Islet of Langerhans (tissue), 1 donor: ENCODE data around the gene ABHD17A.
"Not testable (repeated sequence)": the region's sequence is repeated elsewhere in the genome, so short reads cannot be mapped to it uniquely, and the experiment has no call there.

Source experiments
- FAIRE-seq: peaks from one replicate; lab custom pipeline; 2011; peaks lifted over from hg19 to GRCh38; lab: Jason Lieb, UNC

ABHD17A gene

GRCh38 chr19:1909761-1910080 lies 24.4 kb upstream of the ABHD17A start:
- FAIRE-seq, result no peak

GRCh38 chr19:1908364-1908678 lies 23.0 kb upstream of the ABHD17A start:
- no peak for FAIRE-seq

GRCh38 chr19:1907563-1908363 lies 22.5 kb upstream of the ABHD17A start:
- no peak for FAIRE-seq

GRCh38 chr19:1906985-1907562 lies 21.8 kb upstream of the ABHD17A start:
- no peak for FAIRE-seq

- FAIRE-seq, result no peak
These were observed 20.6 kb upstream of the ABHD17A start for GRCh38 chr19:1905863-1906375.

GRCh38 chr19:1905110-1905862 lies 20.0 kb upstream of the ABHD17A start, which contains the start of the genes ADAT3 and SCAMP4:
ADAT3 (plus strand) TSS chr19:1905399; CDS start chr19:1912048, 6,649 bp downstream.
SCAMP4 (plus strand) TSS chr19:1905399; CDS start chr19:1915020, 9,621 bp downstream.
- FAIRE-seq, result no peak

GRCh38 chr19:1904860-1905109 lies 19.5 kb upstream of the ABHD17A start:
- FAIRE-seq, result no peak

GRCh38 chr19:1902923-1903322 lies 17.6 kb upstream of the ABHD17A start:
- FAIRE-seq, result no peak

- no peak for FAIRE-seq
These were observed 16.7 kb upstream of the ABHD17A start for GRCh38 chr19:1901940-1902404.

GRCh38 chr19:1896508-1896907 lies 11.2 kb upstream of the ABHD17A start:
- FAIRE-seq, result no peak

- no peak for FAIRE-seq
These were observed 8.5 kb upstream of the ABHD17A start for GRCh38 chr19:1893791-1894190.

GRCh38 chr19:1889907-1890306 lies 4.6 kb upstream of the ABHD17A start:
- FAIRE-seq, result no peak

GRCh38 chr19:1888385-1888784 lies 3.1 kb upstream of the ABHD17A start:
- no peak for FAIRE-seq

- FAIRE-seq, result not testable (repeated sequence)
These were observed 1.1 kb upstream of the ABHD17A start for GRCh38 chr19:1886360-1886759.

- no peak for FAIRE-seq
These were observed 469 bp downstream of the ABHD17A start for GRCh38 chr19:1884719-1885334.

- FAIRE-seq, result no peak
These were observed 991 bp downstream of the ABHD17A start for GRCh38 chr19:1884291-1884718.

GRCh38 chr19:1883784-1884183 lies 1.5 kb downstream of the ABHD17A start:
- no peak for FAIRE-seq

- FAIRE-seq, result no peak
These were observed 2.3 kb downstream of the ABHD17A start for GRCh38 chr19:1882786-1883692.

GRCh38 chr19:1882089-1882785 lies 3.1 kb downstream of the ABHD17A start:
- FAIRE-seq, result no peak

- not testable (repeated sequence) for FAIRE-seq
These were observed 3.8 kb downstream of the ABHD17A start for GRCh38 chr19:1881393-1882088.
